ENCODE measurements around the gene FOXP3.

Gene FOXP3

DNA sequence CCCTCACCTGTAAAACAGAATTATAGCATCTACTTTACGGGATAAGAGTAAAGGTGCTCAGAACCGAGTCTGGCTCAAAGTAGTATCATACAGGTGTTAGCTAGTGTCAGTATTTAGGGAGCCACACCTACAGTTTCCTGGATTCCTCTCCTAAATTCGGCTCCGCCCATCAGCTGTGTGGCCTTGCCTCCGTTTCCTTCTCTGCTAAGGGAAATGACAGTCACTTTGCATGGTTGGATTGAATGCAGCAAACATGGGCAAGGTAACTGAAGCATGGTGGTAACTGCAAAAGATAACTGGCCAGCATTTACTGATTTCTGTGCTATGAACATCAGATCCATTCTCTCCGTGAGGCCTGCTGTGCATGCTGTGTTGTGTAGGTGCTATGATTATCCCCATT is 7.9 kb upstream of the FOXP3 start:
- peak; percentile 5 for DNase-seq

DNA sequence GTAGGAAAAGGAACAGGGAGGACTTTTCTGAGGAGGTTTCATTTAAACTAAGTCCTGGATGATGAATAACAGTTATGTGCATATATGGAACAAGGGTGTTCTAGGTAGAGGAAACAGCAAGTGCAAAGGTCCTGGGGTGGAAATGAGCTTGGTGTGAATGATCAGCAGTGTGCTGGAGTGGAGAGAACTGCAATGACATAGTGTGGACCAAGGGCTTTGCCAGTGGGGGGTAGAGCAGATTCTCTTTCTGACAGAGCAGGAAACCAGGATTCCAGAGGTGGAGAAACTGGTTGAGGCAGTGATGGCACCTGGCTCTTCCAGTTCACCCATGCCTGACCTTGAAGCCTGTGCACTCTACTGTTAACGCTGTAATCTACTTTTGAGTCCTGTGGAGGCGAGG is 6.8 kb upstream of the FOXP3 start:
- no peak for DNase-seq

DNA sequence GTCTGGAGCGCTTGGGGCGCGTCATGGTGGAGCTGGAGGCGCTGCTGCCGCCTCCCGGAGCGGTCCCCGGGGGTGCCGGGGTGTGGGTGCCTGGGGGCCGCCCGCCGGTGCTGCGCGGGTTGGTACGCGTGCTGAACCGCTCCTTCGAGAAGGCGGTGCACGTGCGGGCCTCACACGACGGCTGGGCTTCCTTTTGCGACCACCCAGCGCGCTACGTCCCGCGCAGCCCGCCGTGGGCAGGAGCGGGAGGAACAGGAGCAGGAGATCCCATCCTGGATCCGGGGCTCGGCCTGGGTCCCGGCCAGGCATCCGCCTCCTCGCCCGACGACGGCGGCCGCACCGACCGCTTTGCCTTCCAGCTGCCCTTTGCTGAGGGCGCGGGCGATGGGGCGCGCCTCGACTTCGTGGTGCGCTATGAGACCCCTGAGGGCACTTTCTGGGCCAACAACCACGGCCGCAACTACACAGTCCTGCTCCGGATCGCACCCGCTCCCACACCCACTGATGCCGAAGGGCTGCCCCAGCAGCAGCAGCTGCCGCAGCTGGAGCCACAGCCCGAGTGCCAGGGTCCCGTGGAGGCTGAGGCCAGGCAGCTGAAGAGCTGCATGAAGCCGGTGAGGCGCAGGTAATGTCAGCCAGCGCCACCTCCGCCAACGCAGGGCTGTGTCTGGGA is 5.9 kb upstream of the FOXP3 start:
- DNase-seq: no peak

DNA sequence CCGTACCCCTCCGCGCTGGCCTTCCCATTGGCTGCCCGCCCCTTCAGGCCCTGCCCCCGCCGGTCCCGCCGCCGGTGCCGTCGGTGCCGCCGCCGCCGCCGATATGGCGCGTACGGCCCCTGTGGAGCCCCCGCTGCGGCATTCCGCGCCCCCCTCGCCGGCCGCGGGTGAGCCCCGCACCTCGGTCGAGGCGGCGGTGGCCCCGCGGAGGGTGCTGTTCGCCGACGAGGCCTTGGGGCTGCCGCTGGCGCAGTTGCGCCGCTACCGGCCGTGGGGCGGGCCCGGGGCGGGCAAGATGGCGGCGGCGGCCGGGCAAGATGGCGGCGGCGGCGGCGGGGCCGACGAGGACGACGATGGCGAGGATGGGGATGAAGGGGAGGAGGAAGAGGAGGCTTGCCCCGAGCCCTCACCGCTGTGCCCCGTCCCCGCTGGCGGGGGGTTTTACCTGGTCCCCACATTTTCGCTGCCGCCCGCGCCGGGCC is 5.3 kb upstream of the FOXP3 start, which contains the start of gene PPP1R3F:
PPP1R3F (plus strand) TSS at position 27 of the 482 bp plus-strand sequence; CDS start at position 104, 77 bp downstream.
- DNase-seq: no peak

DNA sequence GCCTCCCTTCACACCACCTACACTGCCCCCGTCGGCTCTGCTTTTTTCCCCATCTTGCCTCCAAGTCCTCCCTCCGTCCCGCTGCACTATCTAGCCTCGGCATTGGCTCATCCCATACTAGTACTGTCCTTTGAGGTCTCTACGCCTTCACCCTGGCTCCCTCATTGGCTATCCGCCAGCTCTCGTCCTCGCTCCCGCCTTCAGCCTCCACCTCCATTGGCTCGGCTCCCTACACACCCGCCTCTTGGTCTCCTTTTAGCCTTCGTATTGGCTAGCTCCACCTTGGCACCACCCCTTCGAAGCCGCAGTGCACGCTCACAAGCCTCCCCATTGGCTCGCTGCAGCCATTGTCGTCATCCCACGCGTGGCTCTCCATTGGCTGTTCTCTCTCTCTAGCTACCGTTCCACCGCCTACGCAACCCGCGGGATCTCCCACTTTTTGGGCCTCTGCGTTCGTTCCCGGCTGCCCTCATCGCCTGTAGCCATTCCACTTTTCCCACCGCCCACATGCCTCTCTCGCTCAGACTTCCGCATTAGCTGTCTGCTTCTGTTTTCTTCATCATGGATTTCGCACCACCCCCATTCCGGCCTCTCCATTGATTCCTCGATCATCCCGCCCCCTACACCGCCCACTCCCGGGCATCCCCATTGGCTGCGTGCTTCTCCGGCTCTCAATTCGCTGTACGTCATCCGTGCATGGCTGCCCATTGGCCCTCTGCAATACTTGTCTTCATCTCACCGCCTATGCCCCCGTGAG is 4.7 kb upstream of the FOXP3 start:
- DNase-seq: peak; percentile 90

DNA sequence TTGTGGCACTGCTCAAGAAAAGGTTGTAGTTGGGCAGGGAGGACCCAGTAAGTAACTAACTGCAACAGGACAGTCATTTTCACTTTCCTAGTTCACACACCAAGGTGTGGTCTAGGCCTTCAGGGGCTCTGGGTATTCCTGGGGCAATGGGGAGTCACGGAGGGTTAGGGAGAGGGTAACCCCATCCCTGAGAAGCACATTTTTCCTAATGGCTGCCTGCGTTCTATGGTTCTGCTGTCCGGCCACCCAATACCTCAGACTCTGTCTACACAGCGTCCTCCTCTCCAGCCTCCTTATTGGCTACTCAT is 4.1 kb upstream of the FOXP3 start:
- no peak for DNase-seq

DNA sequence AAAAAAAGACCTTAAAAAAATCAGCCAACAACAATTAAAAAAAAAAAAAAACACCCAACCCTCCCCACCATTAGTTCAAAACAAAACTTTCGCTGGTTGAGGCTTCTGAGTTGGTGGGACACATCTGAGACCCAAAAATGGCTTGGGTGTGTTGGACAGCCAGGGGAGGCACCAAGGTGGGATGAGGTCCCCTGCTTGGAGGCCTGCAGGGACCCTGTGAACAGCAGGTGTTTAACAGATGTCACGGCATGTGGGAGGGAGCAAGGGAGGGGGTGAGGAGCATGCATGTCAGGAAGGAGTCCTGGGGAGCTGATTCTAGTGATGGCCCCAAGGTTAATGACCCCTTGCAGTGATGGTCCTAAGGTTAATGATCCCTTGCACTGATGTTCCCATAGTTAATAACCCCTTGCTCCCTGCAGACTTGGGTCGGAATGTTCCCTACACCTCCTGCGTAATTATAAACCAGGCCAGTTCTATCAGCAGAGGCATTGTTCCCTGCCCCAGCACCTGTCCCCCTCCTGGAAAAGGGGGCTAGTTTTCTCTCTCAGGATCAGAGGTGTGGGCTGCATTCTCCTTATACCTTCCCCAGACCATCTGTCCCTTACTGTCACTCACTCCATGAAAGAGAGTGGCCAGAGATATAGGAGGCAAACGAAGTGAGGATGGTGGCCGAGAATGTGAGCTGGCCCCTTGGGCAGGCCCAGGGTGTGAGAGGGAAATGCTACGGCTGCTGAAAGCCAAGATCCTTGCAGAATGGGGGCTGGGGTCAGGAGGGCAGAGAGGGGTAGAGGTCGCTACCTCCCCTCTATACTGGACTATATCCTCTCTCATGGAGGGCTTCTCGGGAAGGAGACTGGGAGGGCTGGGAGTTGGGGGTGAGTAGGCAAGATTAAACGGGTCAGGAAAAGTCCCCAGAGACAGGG is 2.3 kb upstream of the FOXP3 start:
- DNase-seq: no peak

DNA sequence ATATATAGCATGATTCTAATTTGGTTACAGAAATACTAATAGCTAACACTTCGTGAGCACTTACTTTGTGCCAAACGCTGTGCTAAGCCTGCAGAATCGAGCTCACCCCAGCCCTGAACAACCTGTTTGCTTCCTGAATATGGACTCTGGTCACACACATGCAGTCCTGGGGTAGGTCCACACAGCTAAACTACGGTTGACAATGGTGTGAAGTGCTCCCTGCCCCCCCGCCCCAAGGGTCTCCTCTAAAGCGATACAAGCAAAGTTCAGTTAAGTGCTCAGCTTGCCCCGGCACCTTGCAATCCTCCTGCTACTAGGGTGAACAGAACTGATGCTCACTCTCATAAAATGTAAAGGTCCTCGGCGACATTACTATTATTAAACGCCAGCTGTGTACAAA is 879 bp downstream of the FOXP3 start:
- DNase-seq: no peak

DNA sequence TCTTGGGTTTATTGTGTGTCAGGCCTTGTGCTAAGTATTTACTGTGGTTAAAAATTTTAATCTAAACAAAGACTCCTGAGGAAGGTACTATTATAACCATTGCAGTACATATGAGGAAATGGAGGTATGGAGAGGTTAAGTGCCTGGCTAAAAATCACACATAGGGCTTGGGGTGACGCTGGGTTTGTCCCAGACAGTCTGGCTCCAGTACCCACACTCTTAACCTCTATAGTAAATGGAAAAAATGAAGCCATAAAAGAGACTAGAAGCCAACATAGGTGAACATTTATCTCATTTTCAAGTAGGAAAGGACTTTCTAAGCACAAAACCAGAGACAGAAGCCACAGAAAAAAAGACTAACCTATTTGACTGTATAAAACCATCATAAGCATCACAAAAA is 1.9 kb downstream of the FOXP3 start:
- no peak for DNase-seq

DNA sequence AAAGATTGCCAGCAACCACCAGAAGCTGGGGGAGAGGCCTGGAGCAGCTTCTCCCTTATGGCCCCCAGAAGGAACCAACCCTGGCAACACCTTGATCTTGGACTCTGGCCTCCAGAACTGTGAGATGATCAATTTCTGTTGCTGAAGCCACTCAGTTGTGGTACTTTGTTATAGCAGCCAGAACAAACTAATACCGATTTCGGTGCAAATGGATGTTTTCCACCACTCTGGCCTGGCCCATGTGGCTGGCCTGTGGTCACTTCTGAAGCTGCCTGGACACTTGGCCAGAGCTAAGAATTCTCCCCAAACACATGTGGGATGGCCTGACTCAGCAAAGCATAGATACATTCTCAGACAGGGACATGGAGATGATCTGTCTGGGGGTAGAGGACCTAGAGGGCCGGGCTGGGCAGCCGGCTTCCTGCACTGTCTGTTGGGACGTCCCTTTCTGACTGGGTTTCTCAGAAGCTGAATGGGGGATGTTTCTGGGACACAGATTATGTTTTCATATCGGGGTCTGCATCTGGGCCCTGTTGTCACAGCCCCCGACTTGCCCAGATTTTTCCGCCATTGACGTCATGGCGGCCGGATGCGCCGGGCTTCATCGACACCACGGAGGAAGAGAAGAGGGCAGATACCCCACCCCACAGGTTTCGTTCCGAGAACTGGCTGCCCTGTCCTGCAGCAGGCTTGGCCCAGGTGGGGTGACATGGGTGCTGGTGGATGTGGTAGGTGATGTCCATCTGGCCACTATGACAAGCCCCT is 4.1 kb downstream of the FOXP3 start:
- no peak for DNase-seq

DNA sequence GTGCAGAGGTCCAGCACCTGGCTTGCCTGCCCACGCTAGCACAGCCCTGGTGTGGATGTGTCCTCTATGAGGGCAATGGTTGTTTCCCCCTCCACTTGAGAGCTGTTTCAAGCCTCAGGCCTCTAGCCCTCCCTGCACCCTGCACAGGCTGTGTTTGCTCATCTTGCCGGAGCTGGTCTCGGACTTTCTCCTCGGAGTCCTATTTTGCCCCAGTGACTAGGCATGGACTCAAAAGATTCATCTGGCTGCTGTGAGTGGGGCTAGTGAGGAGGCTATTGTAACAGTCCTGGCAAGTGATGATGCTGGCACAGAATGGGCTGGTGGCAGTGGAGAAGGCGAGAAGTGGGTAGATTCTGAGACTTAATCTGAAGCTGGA is 5.8 kb downstream of the FOXP3 start:
- DNase-seq: no peak

DNA sequence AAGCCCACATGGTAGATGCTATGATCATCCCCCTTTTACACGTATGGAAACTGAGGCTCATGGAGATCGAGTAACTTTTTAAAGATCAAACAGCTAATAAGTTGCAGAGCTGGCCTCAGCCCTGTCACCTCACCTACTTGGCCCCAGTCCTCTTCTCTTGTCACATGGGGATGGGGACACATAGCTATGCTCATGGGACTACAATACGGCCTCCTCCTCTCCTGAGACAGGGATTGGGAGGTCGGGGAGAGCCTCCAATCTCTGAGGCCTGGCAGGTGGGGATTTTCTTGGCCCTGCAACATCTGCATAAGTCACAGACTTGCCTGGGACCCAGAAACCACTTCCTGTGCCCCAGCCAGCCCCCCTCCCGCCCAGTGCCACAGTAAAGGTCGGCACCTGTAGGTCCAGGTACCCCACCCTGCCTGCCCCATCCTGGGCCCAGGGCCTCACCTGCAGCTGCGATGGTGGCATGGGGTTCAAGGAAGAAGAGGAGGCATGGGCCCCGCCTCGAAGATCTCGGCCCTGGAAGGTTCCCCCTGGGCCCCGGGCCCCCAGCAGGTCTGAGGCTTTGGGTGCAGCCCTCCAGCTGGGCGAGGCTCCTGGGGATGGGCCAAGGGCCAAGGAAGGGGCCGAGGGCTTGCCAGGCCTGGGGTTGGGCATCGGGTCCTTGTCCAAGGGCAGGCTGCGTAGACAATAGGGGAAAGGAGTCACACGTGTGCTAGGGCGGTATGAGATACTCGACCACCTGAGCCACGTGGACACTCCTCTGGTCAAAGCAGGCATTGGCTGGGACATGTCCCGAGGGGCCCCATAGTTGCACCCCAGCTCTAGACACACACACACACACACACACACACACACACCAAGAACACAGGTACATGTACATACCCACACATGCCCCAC is 6.4 kb downstream of the FOXP3 start:
- DNase-seq: peak; percentile 11

DNA sequence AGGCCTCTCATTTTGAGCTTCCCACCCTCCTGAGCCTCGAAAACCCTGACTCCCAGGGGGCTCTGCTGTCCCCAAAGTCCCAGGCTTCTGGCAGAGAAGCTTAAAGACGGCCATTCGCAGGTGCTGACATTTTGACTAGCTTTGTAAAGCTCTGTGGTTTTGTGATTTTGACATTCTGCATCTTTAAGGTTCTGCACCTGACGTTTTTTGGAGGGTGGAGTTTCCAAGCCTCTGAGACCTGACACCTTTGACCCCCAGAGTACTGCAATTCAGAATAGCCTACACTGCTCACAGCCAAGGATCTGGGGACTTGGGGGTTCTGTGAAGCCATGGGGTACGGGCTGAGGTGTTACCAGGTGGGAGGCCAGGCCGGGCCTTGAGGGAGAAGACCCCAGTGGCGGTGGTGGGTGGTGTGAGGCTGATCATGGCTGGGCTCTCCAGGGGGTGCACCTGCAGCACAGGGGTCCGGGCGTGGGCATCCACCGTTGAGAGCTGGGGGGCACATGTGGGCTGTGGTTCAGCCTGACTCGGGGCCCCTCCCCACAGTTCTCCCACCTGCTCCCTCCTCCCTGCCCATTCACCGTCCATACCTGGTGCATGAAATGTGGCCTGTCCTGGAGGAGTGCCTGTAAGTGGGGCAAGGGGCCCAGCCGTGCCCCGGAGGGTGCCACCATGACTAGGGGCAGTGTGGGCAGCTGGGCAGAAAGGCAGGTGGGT is 7.3 kb downstream of the FOXP3 start:
- no peak for DNase-seq

DNA sequence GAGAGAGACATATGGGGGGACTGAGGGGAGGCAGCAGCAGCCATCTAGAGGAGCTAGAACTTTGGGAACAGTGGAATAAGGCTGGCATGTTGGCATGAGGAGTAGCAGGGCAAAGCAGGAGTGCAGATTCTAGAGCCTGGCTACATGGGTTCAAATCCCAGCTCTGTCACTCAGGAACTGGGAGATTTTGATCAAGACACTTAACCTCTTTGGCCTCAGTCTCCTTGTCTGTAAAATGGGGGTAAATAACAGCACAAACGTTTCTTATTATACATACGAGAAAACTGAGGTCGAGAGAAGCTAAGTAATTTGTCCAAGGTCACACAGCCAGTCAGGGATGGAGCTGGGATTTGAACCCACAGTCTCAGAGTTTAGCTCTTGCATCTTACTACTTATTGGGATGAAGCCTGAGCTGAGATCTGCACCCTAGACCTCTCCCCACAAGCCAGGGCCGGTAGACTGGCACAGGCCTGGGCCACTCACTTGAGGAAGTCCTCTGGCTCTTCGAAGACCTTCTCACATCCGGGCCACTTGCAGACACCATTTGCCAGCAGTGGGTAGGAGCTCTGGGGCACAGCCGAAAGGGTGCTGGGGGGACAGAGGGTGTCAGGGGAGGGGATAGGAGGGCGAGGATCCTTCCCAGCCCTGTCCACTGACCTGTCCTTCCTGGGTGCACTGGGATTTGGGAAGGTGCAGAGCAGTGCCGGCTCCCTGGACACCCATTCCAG is 8.1 kb downstream of the FOXP3 start:
- DNase-seq: no peak

DNA sequence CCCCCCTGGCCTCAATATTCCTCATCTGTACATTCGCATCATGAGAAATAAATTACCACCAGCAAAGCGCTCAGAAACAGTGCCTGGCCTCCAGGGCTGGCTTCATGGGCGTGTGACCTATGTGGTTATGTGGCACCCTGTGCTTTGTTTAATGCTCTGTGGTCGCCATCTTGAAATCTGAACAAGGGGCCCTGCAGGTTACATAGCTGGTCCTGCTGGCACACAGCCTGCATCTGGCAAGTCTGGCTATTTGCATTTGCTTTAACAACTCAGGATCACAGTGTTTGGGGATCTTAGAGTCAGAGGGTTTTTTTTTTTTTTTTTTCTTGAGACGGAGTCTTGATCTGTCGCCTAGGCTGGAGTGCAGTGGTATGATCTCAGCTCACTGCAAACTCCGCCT is 9.9 kb downstream of the FOXP3 start:
- no peak for DNase-seq

DNA sequence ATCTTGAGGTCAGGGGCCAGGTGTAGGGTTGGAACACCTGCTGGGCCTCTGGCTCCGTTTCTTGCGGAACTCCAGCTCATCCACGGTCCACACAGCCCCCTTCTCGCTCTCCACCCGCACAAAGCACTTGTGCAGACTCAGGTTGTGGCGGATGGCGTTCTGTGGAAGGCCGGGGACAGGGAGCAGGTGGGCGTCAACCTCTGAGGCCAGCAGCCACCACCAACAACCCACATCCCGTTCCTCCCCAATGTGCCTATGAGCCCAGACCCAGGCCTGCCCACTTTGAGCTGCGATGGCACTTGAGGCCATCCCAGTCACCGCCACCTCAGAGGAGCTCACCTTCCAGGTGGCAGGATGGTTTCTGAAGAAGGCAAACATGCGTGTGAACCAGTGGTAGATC is 13.2 kb downstream of the FOXP3 start:
- no peak for DNase-seq

DNA sequence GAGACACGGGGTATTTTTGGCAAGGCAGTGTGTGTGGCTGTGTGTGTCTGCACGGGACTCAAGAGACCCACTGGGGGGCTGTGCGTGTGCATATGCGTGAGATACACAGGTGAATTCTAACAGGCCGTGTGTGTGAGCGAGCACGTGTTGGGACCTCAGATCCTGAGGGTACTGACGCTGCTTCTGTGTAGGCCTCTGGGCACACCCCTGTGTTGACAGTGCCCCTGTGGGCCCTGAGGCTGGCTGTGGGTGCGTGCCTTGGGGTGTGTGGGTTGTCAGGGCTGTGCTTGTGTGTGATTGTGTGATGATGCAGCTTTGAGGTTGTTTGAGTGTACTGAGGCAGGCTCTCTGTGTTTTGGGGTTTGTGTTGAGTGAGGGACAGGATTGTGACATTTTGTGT is 13.9 kb downstream of the FOXP3 start:
- no peak for DNase-seq

DNA sequence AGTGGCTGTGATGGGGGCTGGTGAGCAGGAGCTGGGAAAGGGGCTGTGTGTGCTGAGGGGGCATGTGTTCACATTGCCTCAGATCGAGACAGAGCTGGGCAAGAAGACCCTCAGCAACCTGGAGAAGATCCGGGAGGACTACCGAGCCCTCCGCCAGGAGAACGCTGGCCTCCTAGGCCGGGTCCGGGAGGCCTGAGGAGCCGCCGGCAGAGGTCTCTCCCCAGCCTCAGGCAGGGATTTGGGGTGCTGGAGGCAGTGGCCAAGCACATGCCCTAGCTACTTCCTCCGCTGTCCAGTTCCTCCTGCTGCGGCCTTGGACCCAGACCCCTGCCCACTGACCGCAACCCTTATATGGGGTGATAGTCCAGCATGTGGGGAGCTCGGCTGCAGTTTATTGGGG is 14.4 kb downstream of the FOXP3 start:
- DNase-seq: no peak

DNA sequence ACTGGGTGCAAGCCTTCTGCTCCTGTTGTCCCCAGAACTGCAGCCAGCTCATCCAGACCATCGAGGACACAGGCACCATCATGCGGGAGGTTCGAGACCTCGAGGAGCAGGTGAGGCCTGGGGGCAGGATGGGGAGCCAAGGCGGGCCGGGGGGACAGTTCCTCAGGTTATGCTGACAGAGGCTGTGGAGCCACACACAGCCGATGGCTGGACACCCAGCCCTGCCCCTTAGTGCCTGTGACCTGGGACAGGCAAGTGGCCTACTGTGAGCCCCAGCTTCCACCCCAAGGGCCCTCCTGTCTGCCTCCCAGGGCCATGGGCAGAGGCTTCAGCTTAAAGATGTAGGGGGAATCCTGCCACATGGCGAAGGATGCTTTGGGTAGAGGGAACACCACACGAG is 14.9 kb downstream of the FOXP3 start:
- DNase-seq: no peak

DNA sequence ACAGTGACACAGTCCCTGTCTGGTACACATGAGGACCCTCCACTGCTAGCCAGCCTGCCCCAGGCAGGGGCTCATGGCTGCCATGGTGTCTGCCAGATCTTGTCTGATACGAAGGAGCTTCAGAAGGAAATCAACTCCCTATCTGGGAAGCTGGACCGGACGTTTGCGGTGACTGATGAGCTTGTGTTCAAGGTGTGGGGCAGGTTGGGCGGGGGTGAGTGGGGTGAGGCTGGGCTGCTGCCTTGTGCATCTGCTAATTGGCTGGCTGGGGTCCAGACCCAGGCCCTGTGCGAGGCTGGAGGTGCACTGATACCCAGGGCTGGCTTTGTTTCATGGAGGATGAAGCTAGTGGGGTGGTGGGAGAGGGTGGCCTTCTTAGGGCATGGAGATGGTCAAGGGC is 15.4 kb downstream of the FOXP3 start:
- no peak for DNase-seq
